Measurements from ENCODE around the gene ZNF831. TPM values are rescaled to one million over a fixed set of nuclear protein-coding genes. Genes with fewer than 3 reads are reported as not detected.

ZNF831 gene
- total RNA-seq, 1 donor from 2014 or later, result not detected

GRCh38 chr20:59270380-59270779, 106.8 kb downstream of the ZNF831 start:
- Mint-ChIP-seq H3K4me1 (ENCODE audit: unreplicated experiment) (no peaks in the 10 kb centered on the region), H3K9me3 (ENCODE audit: unreplicated experiment) (no peaks in the 10 kb centered on the region), H3K4me3 (ENCODE audit: unreplicated experiment) (no peak overlapping the region), H3K36me3 (ENCODE audit: unreplicated experiment) (no peaks in the 10 kb centered on the region), H3K27me3 (ENCODE audit: unreplicated experiment) (peaks cover 27% of the 10 kb centered on the region), H3K27ac (ENCODE audit: unreplicated experiment) (no peak overlapping the region)
- TF ChIP-seq CTCF (IDR thresholded peaks at IDR 0.05), result no peak
- DNase-seq (ENCODE audit: extremely low spot score, unreplicated experiment), result no peak

DNA sequence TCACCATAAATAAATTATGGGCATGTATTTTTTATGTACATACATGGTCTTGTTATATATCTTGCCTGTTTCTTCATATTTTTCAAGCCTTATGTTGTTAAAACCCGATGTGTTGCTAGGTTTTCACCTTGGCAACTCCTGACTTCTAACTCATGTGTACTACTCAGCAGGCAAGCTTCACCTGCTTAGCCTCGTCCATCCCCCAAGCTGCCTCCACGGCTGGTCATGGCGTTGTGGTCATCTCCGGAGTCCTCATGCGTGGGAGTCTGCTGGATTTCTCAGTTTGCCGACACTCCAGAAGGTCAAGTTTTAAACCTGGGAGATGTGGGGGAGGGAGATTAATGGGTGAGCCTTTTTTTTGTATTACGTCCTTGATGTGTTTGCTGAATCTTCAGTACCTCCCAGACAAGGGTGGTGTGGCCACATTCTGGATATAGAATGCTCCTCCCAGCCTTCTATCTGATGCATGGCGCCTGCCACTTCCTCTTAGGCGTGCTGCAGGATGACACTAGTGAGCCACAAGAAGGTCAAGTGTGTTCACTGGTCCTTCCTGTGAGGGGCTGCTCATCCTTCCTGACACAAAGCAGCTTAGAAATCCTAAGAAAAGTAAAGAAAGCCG, 110.2 kb downstream of the ZNF831 start:
- Mint-ChIP-seq H3K27me3 (ENCODE audit: unreplicated experiment) (peaks cover 21% of the 10 kb centered on the region), H3K27ac (ENCODE audit: unreplicated experiment) (no peak overlapping the region), H3K4me3 (ENCODE audit: unreplicated experiment) (no peak overlapping the region), H3K4me1 (ENCODE audit: unreplicated experiment) (no peaks in the 10 kb centered on the region), H3K36me3 (ENCODE audit: unreplicated experiment) (no peaks in the 10 kb centered on the region), H3K9me3 (ENCODE audit: unreplicated experiment) (no peaks in the 10 kb centered on the region)
- TF ChIP-seq CTCF (IDR thresholded peaks at IDR 0.05), result no peak
- DNase-seq (ENCODE audit: extremely low spot score, unreplicated experiment), result no peak

GRCh38 chr20:59276938-59277337, 113.3 kb downstream of the ZNF831 start:
- no peak overlapping the region for H3K4me3 Mint-ChIP-seq (ENCODE audit: unreplicated experiment)
- no peaks in the 10 kb centered on the region for H3K9me3 Mint-ChIP-seq (ENCODE audit: unreplicated experiment)
- H3K27me3 Mint-ChIP-seq (ENCODE audit: unreplicated experiment), result peaks cover 15% of the 10 kb centered on the region

GRCh38 chr20:59284470-59284869, 120.8 kb downstream of the ZNF831 start:
- no peak for DNase-seq (ENCODE audit: extremely low spot score, unreplicated experiment)
- no peaks in the 10 kb centered on the region for H3K27me3 Mint-ChIP-seq (ENCODE audit: unreplicated experiment)
- no peak overlapping the region for H3K27ac Mint-ChIP-seq (ENCODE audit: unreplicated experiment)
- H3K36me3 Mint-ChIP-seq (ENCODE audit: unreplicated experiment), result no peaks in the 10 kb centered on the region
- H3K4me3 Mint-ChIP-seq (ENCODE audit: unreplicated experiment), result no peak overlapping the region
- H3K4me1 Mint-ChIP-seq (ENCODE audit: unreplicated experiment), result no peaks in the 10 kb centered on the region
- no peaks in the 10 kb centered on the region for H3K9me3 Mint-ChIP-seq (ENCODE audit: unreplicated experiment)
- no peak for TF ChIP-seq CTCF (IDR thresholded peaks at IDR 0.05)

More at GRCh38 chr20:59276938-59277337, 113.3 kb downstream of the ZNF831 start:
- Mint-ChIP-seq H3K4me1 (ENCODE audit: unreplicated experiment) (no peaks in the 10 kb centered on the region), H3K36me3 (ENCODE audit: unreplicated experiment) (no peaks in the 10 kb centered on the region), H3K27ac (ENCODE audit: unreplicated experiment) (no peak overlapping the region)
- no peak for DNase-seq (ENCODE audit: extremely low spot score, unreplicated experiment)
- no peak for TF ChIP-seq CTCF (IDR thresholded peaks at IDR 0.05)

- TF ChIP-seq CTCF (IDR thresholded peaks at IDR 0.05), result no peak
- Mint-ChIP-seq H3K4me1 (ENCODE audit: unreplicated experiment) (no peaks in the 10 kb centered on the region), H3K4me3 (ENCODE audit: unreplicated experiment) (no peak overlapping the region), H3K36me3 (ENCODE audit: unreplicated experiment) (no peaks in the 10 kb centered on the region), H3K27ac (ENCODE audit: unreplicated experiment) (no peak overlapping the region), H3K9me3 (ENCODE audit: unreplicated experiment) (no peaks in the 10 kb centered on the region), H3K27me3 (ENCODE audit: unreplicated experiment) (no peaks in the 10 kb centered on the region)
- DNase-seq (ENCODE audit: extremely low spot score, unreplicated experiment), result no peak
These were observed 126.4 kb downstream of the ZNF831 start for GRCh38 chr20:59289994-59290393.

All from osteocyte (in vitro differentiated cells).